Measurements from ENCODE around the gene TPGS2. TPM values are rescaled to one million over a fixed set of nuclear protein-coding genes. Genes with fewer than 3 reads are reported as not detected.

The TPGS2 gene
- total RNA-seq, 1 donor from 2014 or later, result 65.2 TPM

DNA sequence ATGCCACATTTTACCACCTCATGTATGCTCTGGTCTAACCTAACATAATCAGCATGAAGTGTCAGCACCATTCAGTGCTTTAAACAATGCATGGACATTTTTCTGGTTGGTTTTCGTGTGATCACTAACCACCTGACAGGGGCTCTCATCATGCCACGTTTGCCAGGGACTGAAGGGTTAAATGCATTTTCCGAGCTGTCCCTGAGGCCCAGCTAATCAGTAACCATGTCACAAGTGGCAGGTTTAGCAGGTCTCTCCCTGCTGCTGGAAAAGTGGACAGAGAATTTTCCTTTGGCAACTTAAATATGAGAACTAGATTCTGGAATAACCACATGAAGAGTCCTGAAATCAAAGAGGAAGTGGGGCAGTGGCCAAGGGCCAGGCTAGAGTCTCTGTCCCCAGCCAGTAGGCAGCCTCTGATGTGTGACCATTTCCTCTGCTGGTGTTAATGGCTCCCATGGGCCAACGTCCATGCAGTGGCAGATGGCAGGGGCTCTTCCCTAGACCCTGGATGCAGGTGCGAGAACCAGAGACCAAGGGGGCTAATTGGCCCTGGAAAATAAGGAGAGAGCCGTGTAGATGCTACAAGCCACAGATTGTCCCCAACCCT, 69.5 kb downstream of the TPGS2 start:
- no peak for DNase-seq
- no peak overlapping the region for H3K27ac ChIP-seq
- ATAC-seq, result no peak
- intact Hi-C loops (cut with DNase I), result loop anchor here (10.0 kb wide), 1 partner anchor 74 kb away; no protein-coding TSS in a partner anchor
- H3K27me3 ChIP-seq (ENCODE audit: low read depth), result no peaks in the 10 kb centered on the region
- no peaks in the 10 kb centered on the region for H3K36me3 ChIP-seq
- H3K9me3 ChIP-seq, result no peaks in the 10 kb centered on the region
- peaks cover 8% of the 10 kb centered on the region for H3K4me1 ChIP-seq
- TF ChIP-seq, protein P1, sequence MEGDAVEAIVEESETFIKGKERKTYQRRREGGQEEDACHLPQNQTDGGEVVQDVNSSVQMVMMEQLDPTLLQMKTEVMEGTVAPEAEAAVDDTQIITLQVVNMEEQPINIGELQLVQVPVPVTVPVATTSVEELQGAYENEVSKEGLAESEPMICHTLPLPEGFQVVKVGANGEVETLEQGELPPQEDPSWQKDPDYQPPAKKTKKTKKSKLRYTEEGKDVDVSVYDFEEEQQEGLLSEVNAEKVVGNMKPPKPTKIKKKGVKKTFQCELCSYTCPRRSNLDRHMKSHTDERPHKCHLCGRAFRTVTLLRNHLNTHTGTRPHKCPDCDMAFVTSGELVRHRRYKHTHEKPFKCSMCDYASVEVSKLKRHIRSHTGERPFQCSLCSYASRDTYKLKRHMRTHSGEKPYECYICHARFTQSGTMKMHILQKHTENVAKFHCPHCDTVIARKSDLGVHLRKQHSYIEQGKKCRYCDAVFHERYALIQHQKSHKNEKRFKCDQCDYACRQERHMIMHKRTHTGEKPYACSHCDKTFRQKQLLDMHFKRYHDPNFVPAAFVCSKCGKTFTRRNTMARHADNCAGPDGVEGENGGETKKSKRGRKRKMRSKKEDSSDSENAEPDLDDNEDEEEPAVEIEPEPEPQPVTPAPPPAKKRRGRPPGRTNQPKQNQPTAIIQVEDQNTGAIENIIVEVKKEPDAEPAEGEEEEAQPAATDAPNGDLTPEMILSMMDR (IDR thresholded peaks at IDR 0.05), result no peak
- no peak overlapping the region for H3K4me3 ChIP-seq

DNA sequence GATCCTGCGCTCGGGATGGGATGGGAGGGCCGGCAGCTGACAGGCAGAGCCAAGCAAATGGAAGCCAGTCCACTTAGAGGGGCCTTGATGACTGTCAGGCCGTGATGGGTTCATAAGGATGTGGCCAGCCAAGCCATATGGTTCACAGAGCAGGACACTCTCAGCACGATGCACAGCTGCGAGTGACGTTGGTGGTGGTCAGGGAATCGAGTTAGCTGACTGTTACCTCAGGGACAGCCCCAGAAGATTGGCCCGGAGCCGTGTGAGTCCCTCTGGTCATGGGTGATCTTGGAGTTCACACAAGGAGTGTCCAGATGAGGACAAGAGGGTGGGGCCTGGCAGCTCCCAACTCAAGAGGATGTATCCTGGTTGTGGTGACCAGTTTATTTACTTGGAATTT, 70.2 kb downstream of the TPGS2 start:
- ATAC-seq (peak in 1 of 2 donors; percentile 36), DNase-seq (no peak)
- intact Hi-C loops (cut with DNase I), result loop anchor here (10.0 kb wide), 1 partner anchor 74 kb away; no protein-coding TSS in a partner anchor
- Histone ChIP-seq H3K9me3 (no peaks in the 10 kb centered on the region), H3K27ac (no peak overlapping the region), H3K4me3 (no peak overlapping the region), H3K4me1 (peaks cover 8% of the 10 kb centered on the region), H3K36me3 (no peaks in the 10 kb centered on the region), H3K27me3 (ENCODE audit: low read depth) (no peaks in the 10 kb centered on the region)
- TF ChIP-seq, protein P1 (IDR thresholded peaks at IDR 0.05), result no peak

DNA sequence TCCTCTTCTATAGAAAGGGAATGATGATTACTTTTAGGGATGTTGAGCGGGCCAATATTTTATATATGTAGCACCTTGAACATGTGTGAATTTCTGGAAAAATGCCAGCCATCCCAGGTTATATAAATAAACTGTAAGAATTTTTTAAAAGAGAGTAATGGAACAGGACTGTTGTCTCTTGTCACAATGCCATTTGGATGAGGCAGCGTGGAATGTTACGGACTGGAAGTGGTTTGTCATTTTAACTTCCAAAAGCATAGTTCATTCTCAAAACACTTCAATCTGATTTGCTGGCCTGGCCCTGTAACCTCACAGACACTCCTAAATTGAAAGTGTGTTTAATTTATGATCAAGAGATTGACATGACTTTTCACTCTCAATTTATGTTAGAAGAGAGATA, 70.8 kb downstream of the TPGS2 start:
- no peaks in the 10 kb centered on the region for H3K27me3 ChIP-seq (ENCODE audit: low read depth)
- H3K36me3 ChIP-seq, result no peaks in the 10 kb centered on the region
- DNase-seq (no peak), ATAC-seq (no peak)
- H3K4me3 ChIP-seq, result no peak overlapping the region
- H3K27ac ChIP-seq, result no peak overlapping the region
- intact Hi-C loops (cut with DNase I), result loop anchor here (10.0 kb wide), 1 partner anchor 73 kb away; no protein-coding TSS in a partner anchor
- no peaks in the 10 kb centered on the region for H3K9me3 ChIP-seq
- H3K4me1 ChIP-seq, result peaks cover 8% of the 10 kb centered on the region
- TF ChIP-seq, protein P1 (IDR thresholded peaks at IDR 0.05), result no peak

DNA sequence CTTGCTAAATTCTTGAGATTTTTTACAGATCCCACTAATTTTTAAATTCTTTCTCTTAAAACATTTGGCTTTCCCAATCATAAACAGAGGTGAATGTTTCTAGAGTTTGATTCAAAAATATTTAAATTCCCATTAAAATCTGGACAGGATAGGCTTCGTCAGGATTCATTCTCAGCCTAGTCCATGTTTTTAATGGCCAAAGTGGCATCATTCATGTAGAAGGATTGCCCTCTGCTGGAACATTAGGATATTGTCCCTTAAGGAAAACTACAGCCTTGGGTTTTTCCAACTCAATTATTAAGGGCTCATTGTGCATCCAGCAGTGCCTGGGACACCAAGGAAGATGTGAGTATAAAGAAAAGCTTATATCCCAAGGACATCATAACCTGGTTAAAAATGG, 71.7 kb downstream of the TPGS2 start:
- no peaks in the 10 kb centered on the region for H3K27me3 ChIP-seq (ENCODE audit: low read depth)
- H3K9me3 ChIP-seq, result no peaks in the 10 kb centered on the region
- no peaks in the 10 kb centered on the region for H3K36me3 ChIP-seq
- intact Hi-C loops (cut with DNase I), result loop anchor here (10.0 kb wide), 1 partner anchor 72 kb away; no protein-coding TSS in a partner anchor
- DNase-seq, result no peak
- peaks cover 8% of the 10 kb centered on the region for H3K4me1 ChIP-seq
- TF ChIP-seq, protein P1 (IDR thresholded peaks at IDR 0.05), result peak; percentile 66
- peak; percentile 61 to 84 for ATAC-seq
- no peak overlapping the region for H3K4me3 ChIP-seq
- H3K27ac ChIP-seq, result no peak overlapping the region

DNA sequence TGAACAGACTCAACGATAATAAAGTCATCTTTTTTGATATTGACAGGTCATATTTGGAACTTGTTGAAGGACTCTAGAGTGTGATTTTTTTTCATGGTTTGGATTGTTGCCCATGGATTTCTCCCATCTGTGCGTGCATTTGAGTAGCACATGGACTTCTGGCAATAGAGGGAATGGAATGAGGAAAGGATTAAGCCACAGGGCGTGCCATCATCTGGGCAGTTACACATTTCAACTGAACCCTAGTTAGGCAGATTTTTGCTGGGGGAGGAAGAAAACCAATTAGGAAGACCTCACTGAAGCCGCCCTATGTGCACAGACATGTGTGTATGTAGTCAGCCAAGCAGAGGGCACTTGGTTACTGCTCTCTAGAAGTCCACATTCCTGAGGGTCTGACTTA, 72.6 kb downstream of the TPGS2 start:
- Histone ChIP-seq H3K4me1 (peaks cover 8% of the 10 kb centered on the region), H3K36me3 (no peaks in the 10 kb centered on the region), H3K4me3 (no peak overlapping the region), H3K27ac (no peak overlapping the region), H3K27me3 (ENCODE audit: low read depth) (no peaks in the 10 kb centered on the region), H3K9me3 (no peaks in the 10 kb centered on the region)
- peak in 1 of 2 donors; percentile 15 for ATAC-seq
- TF ChIP-seq, protein P1 (IDR thresholded peaks at IDR 0.05), result no peak
- DNase-seq, result no peak
- intact Hi-C loops (cut with DNase I), result loop anchor here (10.0 kb wide), 1 partner anchor 71 kb away; no protein-coding TSS in a partner anchor

Measured in lower lobe of right lung (tissue), 2 donors.